ENCODE data around the gene OSBPL10. TPM values are rescaled to one million over a fixed set of nuclear protein-coding genes. Genes with fewer than 3 reads are reported as not detected.

OSBPL10 gene
- total RNA-seq, 1 donor from 2014 or later = 6.4 TPM

- Histone ChIP-seq H3K4me3 (no peak overlapping the region), H3K4me1 (no peaks in the 10 kb centered on the region), H3K36me3 (peaks cover 37% of the 10 kb centered on the region), H3K9me3 (replicated peaks) (peaks cover 84% of the 10 kb centered on the region), H3K27ac (replicated peaks) (no peak overlapping the region), H3K27me3 (ENCODE audit: low read depth) (no peaks in the 10 kb centered on the region)
- intact Hi-C loops (cut with micrococcal nuclease) = no loop called here
- DNase-seq = no peak
- TF ChIP-seq CTCF (IDR thresholded peaks at IDR 0.05; ENCODE audit: borderline replicate concordance) = no peak
Observed at GRCh38 chr3:31652296-31652695, 328.8 kb downstream of the OSBPL10 start.

- H3K9me3 ChIP-seq (replicated peaks) = peaks cover 51% of the 10 kb centered on the region
- intact Hi-C loops (cut with micrococcal nuclease) = no loop called here
- H3K4me3 ChIP-seq = no peak overlapping the region
- no peak for DNase-seq
- TF ChIP-seq CTCF (IDR thresholded peaks at IDR 0.05; ENCODE audit: borderline replicate concordance) = no peak
- no peaks in the 10 kb centered on the region for H3K4me1 ChIP-seq
- H3K27me3 ChIP-seq (ENCODE audit: low read depth) = no peaks in the 10 kb centered on the region
- H3K36me3 ChIP-seq = peaks cover 19% of the 10 kb centered on the region
- H3K27ac ChIP-seq (replicated peaks) = no peak overlapping the region
Observed at GRCh38 chr3:31648286-31648968, 332.6 kb downstream of the OSBPL10 start.

GRCh38 chr3:31645256-31645655 is 335.8 kb downstream of the OSBPL10 start:
- intact Hi-C loops (cut with micrococcal nuclease) = no loop called here
- Histone ChIP-seq H3K27ac (replicated peaks) (no peak overlapping the region), H3K4me1 (no peaks in the 10 kb centered on the region)

GRCh38 chr3:31639828-31640227 is 341.2 kb downstream of the OSBPL10 start:
- no peak overlapping the region for H3K27ac ChIP-seq (replicated peaks)
- no peak overlapping the region for H3K4me3 ChIP-seq
- intact Hi-C loops (cut with micrococcal nuclease) = no loop called here

More at GRCh38 chr3:31645256-31645655, 335.8 kb downstream of the OSBPL10 start:
- H3K4me3 ChIP-seq = no peak overlapping the region
- no peak for DNase-seq
- H3K36me3 ChIP-seq = peaks cover 17% of the 10 kb centered on the region
- H3K27me3 ChIP-seq (ENCODE audit: low read depth) = no peaks in the 10 kb centered on the region
- H3K9me3 ChIP-seq (replicated peaks) = peaks cover 20% of the 10 kb centered on the region
- TF ChIP-seq CTCF (IDR thresholded peaks at IDR 0.05; ENCODE audit: borderline replicate concordance) = no peak

GRCh38 chr3:31636694-31637442 is 344.2 kb downstream of the OSBPL10 start:
- H3K36me3 ChIP-seq = peaks cover 28% of the 10 kb centered on the region
- peak overlapping the region; percentile 2 for H3K4me3 ChIP-seq
- DNase-seq = no peak
- no peaks in the 10 kb centered on the region for H3K9me3 ChIP-seq (replicated peaks)
- H3K27ac ChIP-seq (replicated peaks) = peak overlapping the region; percentile 66
- TF ChIP-seq CTCF (IDR thresholded peaks at IDR 0.05; ENCODE audit: borderline replicate concordance) = no peak
- H3K27me3 ChIP-seq (ENCODE audit: low read depth) = no peaks in the 10 kb centered on the region
- H3K4me1 ChIP-seq = peaks cover 17% of the 10 kb centered on the region
- intact Hi-C loops (cut with micrococcal nuclease) = no loop called here

More at GRCh38 chr3:31639828-31640227, 341.2 kb downstream of the OSBPL10 start:
- TF ChIP-seq CTCF (IDR thresholded peaks at IDR 0.05; ENCODE audit: borderline replicate concordance) = no peak
- Histone ChIP-seq H3K4me1 (peaks cover 17% of the 10 kb centered on the region), H3K9me3 (replicated peaks) (no peaks in the 10 kb centered on the region), H3K27me3 (ENCODE audit: low read depth) (no peaks in the 10 kb centered on the region), H3K36me3 (peaks cover 13% of the 10 kb centered on the region)
- no peak for DNase-seq

Measured in left ventricle myocardium inferior (tissue), 1 donor.